HEK293T (cell line): ENCODE measurements around the gene AWAT2.

ENCODE experiments used
- BHLHE40 ChIP-seq: fragments of 450-650 bp; IDR thresholded peaks from 2 replicates; pipeline ENCODE4 v1.6.1; 2016; ENCODE audit warnings: mild to moderate bottlenecking, moderate library complexity, borderline replicate concordance
- CTBP1 ChIP-seq: fragments of 450-650 bp; IDR thresholded peaks from 2 replicates; pipeline ENCODE4 v1.6.1; 2016; ENCODE audit warnings: borderline replicate concordance
- FOXK2 ChIP-seq: fragments of 450-650 bp; IDR thresholded peaks from 2 replicates; pipeline ENCODE4 v1.6.1; 2016; ENCODE audit warnings: mild to moderate bottlenecking
- FOXM1 ChIP-seq: fragments of 450-650 bp; IDR thresholded peaks from 2 replicates; pipeline ENCODE4 v1.6.1; 2017; ENCODE audit warnings: mild to moderate bottlenecking, borderline replicate concordance
- HDGF ChIP-seq: fragments of 450-650 bp; IDR thresholded peaks from 2 replicates; pipeline ENCODE4 v1.6.1; 2017; ENCODE audit warnings: antibody characterized with exemption, borderline replicate concordance
- NFRKB ChIP-seq: fragments of 450-650 bp; IDR thresholded peaks from 2 replicates; pipeline ENCODE4 v1.6.1; 2016; ENCODE audit warnings: mild to moderate bottlenecking, moderate library complexity
- PKNOX1 ChIP-seq: fragments of 450-650 bp; IDR thresholded peaks from 2 replicates; pipeline ENCODE4 v1.6.1; 2016
- SP1 ChIP-seq: fragments of 450-650 bp; IDR thresholded peaks from 2 replicates; pipeline ENCODE4 v1.6.1; 2017
- TARDBP ChIP-seq: fragments of 450-650 bp; IDR thresholded peaks from 2 replicates; pipeline ENCODE4 v1.6.1; 2016

- TF ChIP-seq TARDBP, result no peak
- TF ChIP-seq PKNOX1, result no peak
- TF ChIP-seq SP1, result no peak
- no peak for TF ChIP-seq CTBP1
- no peak for TF ChIP-seq FOXM1
- no peak for TF ChIP-seq NFRKB
- no peak for TF ChIP-seq BHLHE40
- TF ChIP-seq HDGF, result no peak
- no peak for TF ChIP-seq FOXK2
Measured at GRCh38 chrX:70038515-70038914, 11.2 kb downstream of the AWAT2 start.
